GM23338 (cell line): ENCODE measurements around the gene ETV6. TPM values are rescaled to one million over a fixed set of nuclear protein-coding genes. Genes with fewer than 3 reads are reported as not detected.

Source experiments
- ATAC-seq: fragments of 200-7000 bp; cut with Tn5 transposase; 3 replicates; pipeline ENCODE4 v1.9.1; 2020
- DNase-seq: peaks from one replicate; pipeline ENCODE4 v3.0.0-alpha.2; 2015; ENCODE audit warnings: low spot score
- H2AFZ ChIP-seq: fragments of 200-600 bp; sonication (generic); 2 replicates; pipeline ENCODE4 v1.8.0; 2016; ENCODE audit warnings: antibody characterized with exemption, mild to moderate bottlenecking, moderate library complexity
- H3F3A ChIP-seq: fragments of 200-600 bp; sonication (generic); replicated peaks from 2 replicates; pipeline ENCODE4 v1.8.0; 2017; ENCODE audit warnings: antibody characterized with exemption, mixed run types, low read depth
- H3K27ac ChIP-seq: fragments of 200-600 bp; sonication (generic); 2 replicates; pipeline ENCODE4 v1.6.1; 2016; ENCODE audit warnings: low read depth
- H3K27me3 ChIP-seq: fragments of 200-600 bp; sonication (generic); 2 replicates; pipeline ENCODE4 v1.8.0; 2016; ENCODE audit warnings: mild to moderate bottlenecking, mixed run types, moderate library complexity; ENCODE audit not compliant: insufficient read depth
- H3K36me3 ChIP-seq: fragments of 200-600 bp; sonication (generic); 2 replicates; pipeline ENCODE4 v1.8.0; 2016; ENCODE audit warnings: mild to moderate bottlenecking; ENCODE audit not compliant: insufficient read depth
- H3K4me1 ChIP-seq: fragments of 200-600 bp; sonication (generic); 2 replicates; pipeline ENCODE4 v1.8.0; 2016; ENCODE audit warnings: mild to moderate bottlenecking, moderate library complexity; ENCODE audit not compliant: insufficient read depth
- H3K4me2 ChIP-seq: fragments of 200-600 bp; sonication (generic); 2 replicates; pipeline ENCODE4 v1.7.1; 2017; ENCODE audit warnings: mixed run types
- H3K4me3 ChIP-seq: fragments of 200-600 bp; sonication (generic); 2 replicates; pipeline ENCODE4 v1.6.1; 2016; ENCODE audit warnings: mixed run types
- H3K79me2 ChIP-seq: fragments of 200-600 bp; sonication (generic); replicated peaks from 2 replicates; pipeline ENCODE4 v1.8.0; 2017; ENCODE audit warnings: mild to moderate bottlenecking; ENCODE audit not compliant: insufficient read depth
- H3K9me2 ChIP-seq: fragments of 200-600 bp; sonication (generic); 2 replicates; pipeline ENCODE4 v1.8.0; 2017; ENCODE audit not compliant: insufficient read depth
- H4K20me1 ChIP-seq: fragments of 200-600 bp; sonication (generic); replicated peaks from 2 replicates; pipeline ENCODE4 v1.8.0; 2017; ENCODE audit warnings: mild to moderate bottlenecking; ENCODE audit not compliant: insufficient read depth
- H3K27ac Mint-ChIP-seq: 2 replicates; pipeline ENCODE4 v1.8.0; 2020; ENCODE audit warnings: inconsistent platforms, mild to moderate bottlenecking, moderate library complexity, mixed read lengths
- H3K27me3 Mint-ChIP-seq: 3 replicates; pipeline ENCODE4 v1.8.0; 2022; ENCODE audit warnings: low read depth, mild to moderate bottlenecking, moderate library complexity, mixed read lengths, inconsistent platforms; ENCODE audit not compliant: insufficient read depth, poor library complexity
- H3K36me3 Mint-ChIP-seq: 3 replicates; pipeline ENCODE4 v1.8.0; 2021; ENCODE audit warnings: low read depth, mild to moderate bottlenecking, inconsistent platforms, moderate library complexity, mixed read lengths
- H3K4me1 Mint-ChIP-seq: 3 replicates; pipeline ENCODE4 v1.8.0; 2020; ENCODE audit warnings: mild to moderate bottlenecking, inconsistent platforms, mixed read lengths
- H3K4me3 Mint-ChIP-seq: 3 replicates; pipeline ENCODE4 v1.8.0; 2021; ENCODE audit warnings: moderate library complexity, mild to moderate bottlenecking, inconsistent platforms, mixed read lengths
- H3K9me3 Mint-ChIP-seq: 3 replicates; pipeline ENCODE4 v1.8.0; 2020; ENCODE audit warnings: moderate library complexity, mild to moderate bottlenecking, inconsistent platforms, mixed read lengths
- CTCF ChIP-seq, 2 experiments: fragments of 200-600 bp in 1 of 2; sonication (generic) in 1 of 2; conservative IDR thresholded peaks; 2 replicates each; pipeline versions ENCODE4 v1.5.1 to v1.6.1; 2016 to 2017; ENCODE audit warnings: antibody characterized with exemption in 2 of 2, low read depth in 2 of 2, mild to moderate bottlenecking in 2 of 2, moderate library complexity in 1 of 2
- ETS1 ChIP-seq: IDR thresholded peaks from 2 replicates; pipeline ENCODE4 v1.6.1; 2016; ENCODE audit warnings: antibody characterized with exemption
- EZH2phosphoT487 ChIP-seq: fragments of 200-600 bp; sonication (generic); IDR thresholded peaks from one replicate; pipeline ENCODE4 v1.8.1; 2018; ENCODE audit warnings: antibody characterized with exemption; ENCODE audit not compliant: unreplicated experiment
- NANOG ChIP-seq: IDR thresholded peaks from 2 replicates; pipeline ENCODE4 v1.6.1; 2016; ENCODE audit warnings: antibody characterized with exemption, borderline replicate concordance
- POLR2AphosphoS5 ChIP-seq: IDR thresholded peaks from 2 replicates; pipeline ENCODE4 v1.6.1; 2016; ENCODE audit warnings: antibody characterized with exemption, low read depth
- STAT1 ChIP-seq: IDR thresholded peaks from one replicate; pipeline ENCODE4 v1.6.1; 2016; ENCODE audit warnings: antibody characterized with exemption; ENCODE audit not compliant: unreplicated experiment
- polyA plus RNA-seq: library from polyadenylated mRNA; unstranded; fragments of >200 nt; fragmentation: Nextera tagmentation; extraction: Ambion mirVana; gene quantifications from 2 replicates; pipeline ENCODE4 v1.2.1, GENCODE V29; 2016
- total RNA-seq: library from RNA; depleted of rRNA; stranded (reverse); fragments of >200 nt; shearing (Covaris generic); gene quantifications from 2 replicates; pipeline ENCODE4 v1.2.3, GENCODE V29; 2014

Gene ETV6
- total and polyA plus RNA-seq, 2 experiments from 2014 or later: 7.5 to 15.1 TPM

- TF ChIP-seq ETS1 (no peak), EZH2phosphoT487 (no peak), POLR2AphosphoS5 (no peak)
Measured at GRCh38 chr12:11916113-11916512, 266.6 kb downstream of the ETV6 start (continued).

GRCh38 chr12:11916771-11917170 lies 267.3 kb downstream of the ETV6 start:
- no peak overlapping the region for H2AFZ ChIP-seq
- H3K4me3 ChIP-seq: no peak overlapping the region
- H3K4me3 Mint-ChIP-seq: no peak overlapping the region
- H3K9me2 ChIP-seq: peaks cover 5% of the 10 kb centered on the region; the same call in 1 of the 2 replicates
- H3K4me2 ChIP-seq: no peak overlapping the region
- TF ChIP-seq NANOG: no peak
- no peak for TF ChIP-seq STAT1
- no peak for TF ChIP-seq CTCF (conservative IDR thresholded peaks at IDR 0.05; ENCODE audit: low read depth in 2 of 2)
- peaks cover under 1% of the 10 kb centered on the region; the same call in 2 of the 3 replicates for H3K9me3 Mint-ChIP-seq
- DNase-seq (no peak), ATAC-seq (no peak)
- H3K27ac ChIP-seq: no peak overlapping the region
- no peaks in the 10 kb centered on the region for H3K27me3 ChIP-seq
- no peaks in the 10 kb centered on the region for H4K20me1 ChIP-seq
- H3F3A ChIP-seq: no peaks in the 10 kb centered on the region
- H3K4me1 Mint-ChIP-seq: no peaks in the 10 kb centered on the region
- no peaks in the 10 kb centered on the region for H3K36me3 Mint-ChIP-seq
- H3K36me3 ChIP-seq: no peaks in the 10 kb centered on the region
- no peaks in the 10 kb centered on the region for H3K4me1 ChIP-seq
- no peaks in the 10 kb centered on the region for H3K79me2 ChIP-seq
- no peak overlapping the region for H3K27ac Mint-ChIP-seq
- peaks cover 5% of the 10 kb centered on the region for H3K27me3 Mint-ChIP-seq

- Mint-ChIP-seq H3K27me3 (peaks cover 4% of the 10 kb centered on the region), H3K36me3 (no peaks in the 10 kb centered on the region), H3K4me1 (no peaks in the 10 kb centered on the region), H3K9me3 (no peaks in the 10 kb centered on the region; the same call in 2 of the 3 replicates), H3K4me3 (no peak overlapping the region), H3K27ac (no peak overlapping the region)
- no peak overlapping the region for H3K4me2 ChIP-seq
- no peaks in the 10 kb centered on the region for H4K20me1 ChIP-seq
- H3K79me2 ChIP-seq: no peaks in the 10 kb centered on the region
- H3K27ac ChIP-seq: no peak overlapping the region
- peaks cover 5% of the 10 kb centered on the region; the same call in 1 of the 2 replicates for H3K9me2 ChIP-seq
- no peak overlapping the region; the same call in 1 of the 2 replicates for H2AFZ ChIP-seq
- H3F3A ChIP-seq: no peaks in the 10 kb centered on the region
- H3K4me1 ChIP-seq: no peaks in the 10 kb centered on the region
- TF ChIP-seq EZH2phosphoT487: no peak
- no peak for TF ChIP-seq NANOG
- no peak for TF ChIP-seq CTCF (conservative IDR thresholded peaks at IDR 0.05; ENCODE audit: low read depth in 2 of 2)
- DNase-seq (no peak), ATAC-seq (no peak)
- no peaks in the 10 kb centered on the region for H3K27me3 ChIP-seq
- H3K36me3 ChIP-seq: no peaks in the 10 kb centered on the region
- no peak overlapping the region for H3K4me3 ChIP-seq
Measured at GRCh38 chr12:11917501-11917900, 268.0 kb downstream of the ETV6 start.
